ENCODE results near the gene KRT25.

Gene KRT25, protein sequence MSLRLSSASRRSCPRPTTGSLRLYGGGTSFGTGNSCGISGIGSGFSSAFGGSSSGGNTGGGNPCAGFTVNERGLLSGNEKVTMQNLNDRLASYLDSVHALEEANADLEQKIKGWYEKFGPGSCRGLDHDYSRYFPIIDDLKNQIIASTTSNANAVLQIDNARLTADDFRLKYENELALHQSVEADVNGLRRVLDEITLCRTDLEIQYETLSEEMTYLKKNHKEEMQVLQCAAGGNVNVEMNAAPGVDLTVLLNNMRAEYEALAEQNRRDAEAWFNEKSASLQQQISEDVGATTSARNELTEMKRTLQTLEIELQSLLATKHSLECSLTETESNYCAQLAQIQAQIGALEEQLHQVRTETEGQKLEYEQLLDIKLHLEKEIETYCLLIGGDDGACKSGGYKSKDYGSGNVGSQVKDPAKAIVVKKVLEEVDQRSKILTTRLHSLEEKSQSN

DNA sequence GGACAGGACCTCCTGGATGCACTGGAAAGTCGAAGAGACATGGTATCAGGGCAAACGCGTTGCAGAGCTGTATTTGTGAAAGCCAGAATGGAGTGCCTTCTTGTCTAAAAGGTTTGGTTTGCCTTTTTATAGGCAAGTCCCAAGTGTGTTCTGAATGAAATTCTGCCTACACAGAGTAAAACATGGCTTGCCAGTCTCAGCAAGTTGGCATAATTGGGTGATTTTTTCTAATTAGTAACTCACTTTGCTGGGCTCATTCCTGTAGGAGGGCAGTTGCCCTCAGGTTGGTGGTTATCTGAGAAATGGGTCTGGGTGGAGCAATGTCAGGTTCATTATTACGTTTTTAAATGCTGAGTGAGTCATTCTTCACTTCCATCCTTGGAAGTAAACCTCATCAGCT, at the start of gene KRT25:
KRT25 (minus strand) TSS at position 101 of the 400 bp plus-strand sequence; CDS start at position 41, 60 bp downstream.
- no peak within 1 kb of the TSS for H3K4me3 ChIP-seq
- no peak within 1 kb of the TSS for H3K27ac ChIP-seq
- no peak for DNase-seq (ENCODE audit: low spot score)
- TF ChIP-seq CTCF (IDR thresholded peaks at IDR 0.05): no peak

- no peak overlapping the region for H3K27ac ChIP-seq
- no peak overlapping the region for H3K4me3 ChIP-seq
- peak; percentile 62 for TF ChIP-seq CTCF (IDR thresholded peaks at IDR 0.05)
Measured at GRCh38 chr17:40803617-40804082, 48.5 kb upstream of the KRT25 start.

GRCh38 chr17:40801157-40801556, 46.0 kb upstream of the KRT25 start:
- no peak overlapping the region for H3K27ac ChIP-seq
- no peak for TF ChIP-seq CTCF (IDR thresholded peaks at IDR 0.05)
- no peak overlapping the region for H3K4me3 ChIP-seq
- no peak for DNase-seq (ENCODE audit: low spot score)

More at GRCh38 chr17:40803617-40804082, 48.5 kb upstream of the KRT25 start:
- no peak for DNase-seq (ENCODE audit: low spot score)

GRCh38 chr17:40800381-40800780, 45.2 kb upstream of the KRT25 start:
- no peak for TF ChIP-seq CTCF (IDR thresholded peaks at IDR 0.05)
- H3K27ac ChIP-seq: no peak overlapping the region
- no peak overlapping the region for H3K4me3 ChIP-seq
- no peak for DNase-seq (ENCODE audit: low spot score)

DNA sequence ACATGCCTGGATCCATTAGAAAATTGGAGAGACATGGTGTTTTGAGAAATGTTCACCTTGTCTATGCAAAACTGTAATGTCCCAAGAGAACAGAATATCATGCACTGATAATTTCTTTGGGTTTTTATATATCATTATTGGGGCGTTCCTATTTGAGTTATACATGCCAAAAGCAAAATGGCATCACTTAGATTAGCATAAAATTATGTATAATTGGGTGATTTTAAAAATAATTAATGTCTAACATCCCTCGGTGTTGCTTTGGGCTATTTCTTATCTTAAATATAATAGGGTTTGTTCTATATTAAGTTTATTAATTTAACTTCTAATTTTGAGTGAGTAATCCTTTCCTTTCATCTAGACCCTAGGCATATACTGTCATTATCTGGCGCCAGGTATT, 44.7 kb upstream of the KRT25 start, which contains the start of gene KRT28:
KRT28 (minus strand) TSS at position 101 of the 400 bp plus-strand sequence; CDS start at position 35, 66 bp downstream.
- Histone ChIP-seq H3K27ac (no peak within 1 kb of the TSS), H3K4me3 (no peak within 1 kb of the TSS)
- no peak for DNase-seq (ENCODE audit: low spot score)
- no peak for TF ChIP-seq CTCF (IDR thresholded peaks at IDR 0.05)

GRCh38 chr17:40796846-40797245, 41.7 kb upstream of the KRT25 start:
- TF ChIP-seq CTCF (IDR thresholded peaks at IDR 0.05): no peak
- Histone ChIP-seq H3K27ac (no peak overlapping the region), H3K4me3 (no peak overlapping the region)
- DNase-seq (ENCODE audit: low spot score): no peak

All from coronary artery (tissue), 2 donors.